Measurements from ENCODE around the gene MYL7. TPM values are rescaled to one million over a fixed set of nuclear protein-coding genes. Genes with fewer than 3 reads are reported as not detected.

The MYL7 gene
- total and polyA plus RNA-seq, 12 donors = 146 to 6,323 (median 1,764) TPM

DNA sequence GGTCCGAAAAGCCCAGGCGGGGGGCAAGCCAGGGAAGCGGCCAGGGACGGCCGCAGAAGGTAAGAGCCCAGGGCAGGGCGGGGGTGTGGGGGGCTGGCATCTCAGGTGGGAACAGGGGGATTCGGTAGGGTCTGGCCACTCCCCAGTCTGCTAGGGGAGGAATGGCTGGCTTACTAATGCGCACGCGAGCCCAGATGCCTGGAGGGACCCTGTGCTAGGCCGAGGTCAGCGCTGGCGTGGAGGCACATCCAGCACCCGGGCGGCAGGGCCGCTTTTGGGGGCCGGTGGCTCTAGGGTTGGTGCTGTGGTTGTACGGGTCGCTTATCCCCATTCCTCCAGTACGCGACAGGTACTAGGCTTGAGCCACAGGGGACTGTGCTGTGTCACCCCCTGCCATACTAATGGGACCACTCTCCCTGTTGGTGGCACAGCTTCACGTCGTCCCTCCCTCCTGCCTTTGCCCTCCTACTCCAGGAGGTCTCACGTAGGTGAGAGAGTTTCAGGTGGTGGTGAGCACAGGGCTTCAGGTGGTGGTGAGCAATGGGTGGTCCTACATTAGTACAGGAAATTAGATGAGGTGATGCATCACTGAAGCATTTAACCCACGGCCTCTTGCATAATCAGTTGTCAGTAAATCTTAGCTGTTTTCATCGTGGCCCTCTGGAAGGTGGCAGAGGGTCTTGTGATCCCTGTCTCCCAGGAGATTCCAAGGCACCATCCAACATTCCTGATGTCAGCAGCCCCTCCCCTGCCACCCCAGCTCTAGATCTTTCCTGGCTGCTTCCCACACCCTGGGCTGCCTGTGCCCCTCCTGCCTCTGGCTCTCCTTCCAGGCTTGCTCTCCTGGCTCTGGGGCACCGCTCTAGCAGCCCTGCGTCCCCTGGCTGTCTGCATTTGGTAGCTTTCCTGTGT lies 36.0 kb downstream of the MYL7 start:
- H3K4me1 ChIP-seq = peaks cover 3 to 57% (median 20%) of the 10 kb centered on the region in 9 donors
- DNase-seq = no peak

DNA sequence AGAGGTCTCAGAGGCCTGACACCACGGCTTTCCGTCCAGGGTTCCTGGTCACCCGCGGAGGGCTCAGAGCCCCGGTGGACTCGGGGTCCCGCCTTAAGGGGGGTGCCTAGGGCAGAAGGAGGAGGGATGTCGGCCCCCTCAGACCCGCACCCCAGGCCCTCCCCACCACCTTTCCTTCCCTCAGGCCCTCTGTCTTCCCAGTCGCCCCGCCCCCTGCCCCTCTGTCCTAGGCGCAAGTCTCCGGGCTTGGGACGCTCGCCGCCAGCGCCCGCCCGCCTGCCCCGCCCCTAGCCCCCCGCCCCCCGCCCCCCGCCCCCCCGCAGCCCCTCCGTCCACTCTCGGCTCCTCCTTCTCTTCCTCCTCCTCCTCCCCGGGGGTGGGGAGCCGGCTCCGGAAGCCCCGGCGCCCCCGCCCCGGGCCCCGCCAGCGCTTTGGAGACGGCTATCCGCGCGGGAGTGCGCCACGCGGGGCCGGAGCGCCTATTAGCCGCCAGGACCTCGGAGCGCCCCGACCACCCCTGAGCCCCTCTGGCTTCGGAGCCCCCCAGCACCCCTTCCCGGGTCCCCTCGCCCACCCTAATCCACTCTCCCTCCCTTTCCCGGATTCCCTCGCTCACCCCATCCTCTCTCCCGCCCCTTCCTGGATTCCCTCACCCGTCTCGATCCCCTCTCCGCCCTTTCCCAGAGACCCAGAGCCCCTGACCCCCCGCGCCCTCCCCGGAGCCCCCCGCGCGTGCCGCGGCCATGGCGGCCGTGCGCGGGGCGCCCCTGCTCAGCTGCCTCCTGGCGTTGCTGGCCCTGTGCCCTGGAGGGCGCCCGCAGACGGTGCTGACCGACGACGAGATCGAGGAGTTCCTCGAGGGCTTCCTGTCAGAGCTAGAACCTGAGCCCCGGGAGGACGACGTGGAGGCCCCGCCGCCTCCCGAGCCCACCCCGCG lies 36.9 kb downstream of the MYL7 start, which contains the start of gene AEBP1:
TSS of gene AEBP1 (plus strand) at position 423 of the 937 bp plus-strand sequence. CDS start at position 744, 321 bp downstream.
- DNase-seq (peak in 1 of 2 donors; percentile 44), ATAC-seq (peak in 7 of 8 donors; percentile 22 to 63 (median 35))
- intact Hi-C loops (cut with DNase I) = no loop called here
- peaks cover 3 to 65% (median 20%) of the 10 kb centered on the region in 9 donors for H3K4me1 ChIP-seq
- H3K27ac ChIP-seq = peak within 1 kb of the TSS; percentile 1 to 91 (median 80)
- H3K36me3 ChIP-seq = peaks cover 0 to 22% (median 0%) of the 10 kb centered on the region in 9 donors
- no peaks in the 10 kb centered on the region for H3K9me3 ChIP-seq
- 5 to 8% methylated on average over 43 to 87 of the region's 87 CpGs for WGBS, 2 donors
- peak within 1 kb of the TSS; percentile 38 to 66 (median 60) for H3K4me3 ChIP-seq
- TF ChIP-seq, protein P1, sequence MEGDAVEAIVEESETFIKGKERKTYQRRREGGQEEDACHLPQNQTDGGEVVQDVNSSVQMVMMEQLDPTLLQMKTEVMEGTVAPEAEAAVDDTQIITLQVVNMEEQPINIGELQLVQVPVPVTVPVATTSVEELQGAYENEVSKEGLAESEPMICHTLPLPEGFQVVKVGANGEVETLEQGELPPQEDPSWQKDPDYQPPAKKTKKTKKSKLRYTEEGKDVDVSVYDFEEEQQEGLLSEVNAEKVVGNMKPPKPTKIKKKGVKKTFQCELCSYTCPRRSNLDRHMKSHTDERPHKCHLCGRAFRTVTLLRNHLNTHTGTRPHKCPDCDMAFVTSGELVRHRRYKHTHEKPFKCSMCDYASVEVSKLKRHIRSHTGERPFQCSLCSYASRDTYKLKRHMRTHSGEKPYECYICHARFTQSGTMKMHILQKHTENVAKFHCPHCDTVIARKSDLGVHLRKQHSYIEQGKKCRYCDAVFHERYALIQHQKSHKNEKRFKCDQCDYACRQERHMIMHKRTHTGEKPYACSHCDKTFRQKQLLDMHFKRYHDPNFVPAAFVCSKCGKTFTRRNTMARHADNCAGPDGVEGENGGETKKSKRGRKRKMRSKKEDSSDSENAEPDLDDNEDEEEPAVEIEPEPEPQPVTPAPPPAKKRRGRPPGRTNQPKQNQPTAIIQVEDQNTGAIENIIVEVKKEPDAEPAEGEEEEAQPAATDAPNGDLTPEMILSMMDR (IDR thresholded peaks at IDR 0.05) = peak in 1 of 9 donors; percentile 7
- peaks cover 0 to 26% (median 0%) of the 10 kb centered on the region in 7 donors for H3K27me3 ChIP-seq

More for the DNA sequence above, 36.0 kb downstream of the MYL7 start:
- peak in 6 of 8 donors; percentile 14 to 48 (median 23) for ATAC-seq
- no peaks in the 10 kb centered on the region for H3K9me3 ChIP-seq
- TF ChIP-seq, protein P1 (IDR thresholded peaks at IDR 0.05) = no peak
- peak overlapping the region in 9 of 10 donors; percentile 54 to 91 (median 80) for H3K27ac ChIP-seq
- H3K27me3 ChIP-seq = peaks cover 0 to 26% (median 0%) of the 10 kb centered on the region in 7 donors
- WGBS, 2 donors = 43 to 44% methylated on average over 28 of the region's 28 CpGs
- intact Hi-C loops (cut with DNase I) = no loop called here
- H3K36me3 ChIP-seq = peaks cover 0 to 29% (median 0%) of the 10 kb centered on the region in 9 donors
- peak overlapping the region; percentile 38 to 66 (median 60) for H3K4me3 ChIP-seq

DNA sequence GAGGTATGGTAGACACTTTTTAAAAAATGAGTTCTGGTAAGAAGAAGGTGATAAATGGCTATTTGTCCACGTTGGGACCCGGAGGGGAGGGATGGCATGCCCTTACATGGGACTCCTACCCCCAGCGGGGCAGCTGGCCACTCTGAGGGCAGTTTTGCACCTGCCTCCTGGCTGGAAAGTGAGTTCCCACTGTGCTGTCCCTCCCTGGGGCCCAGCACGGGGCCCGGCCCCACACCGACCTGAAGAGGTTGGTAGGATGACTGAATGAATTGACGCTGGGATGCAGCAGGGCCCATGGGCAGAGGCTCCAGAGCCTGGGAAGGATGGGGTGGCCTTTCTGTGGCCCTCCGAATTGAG lies 37.6 kb downstream of the MYL7 start:
- H3K27ac ChIP-seq = peak overlapping the region; percentile 1 to 91 (median 72)
- ATAC-seq (no peak), DNase-seq (no peak)
- H3K36me3 ChIP-seq = peaks cover 0 to 15% (median 0%) of the 10 kb centered on the region in 9 donors
- intact Hi-C loops (cut with DNase I) = no loop called here
- H3K4me3 ChIP-seq = peak overlapping the region in 5 of 10 donors; percentile 61 to 66 (median 64)
- no peaks in the 10 kb centered on the region for H3K9me3 ChIP-seq
- peaks cover 0 to 26% (median 0%) of the 10 kb centered on the region in 7 donors for H3K27me3 ChIP-seq
- WGBS, 2 donors = 73 to 81% methylated on average over 8 of the region's 8 CpGs
- peaks cover 3 to 68% (median 20%) of the 10 kb centered on the region in 9 donors for H3K4me1 ChIP-seq
- TF ChIP-seq, protein P1 (IDR thresholded peaks at IDR 0.05) = no peak

All from heart right ventricle (tissue), 16 donors.